ENCODE results near the gene RHBDL1. TPM values are rescaled to one million over a fixed set of nuclear protein-coding genes. Genes with fewer than 3 reads are reported as not detected.

Gene RHBDL1
- total and polyA plus RNA-seq, 2 experiments from 2014 or later: 8.4 to 10.1 TPM

GRCh38 chr16:721765-722540 is 46.5 kb downstream of the RHBDL1 start:
- Histone ChIP-seq H3K27me3 (ENCODE audit: insufficient read depth) (peaks cover 19% of the 10 kb centered on the region; the same call in 1 of the 2 replicates), H3K79me2 (replicated peaks; ENCODE audit: insufficient read depth) (no peaks in the 10 kb centered on the region), H3K9me2 (ENCODE audit: insufficient read depth) (no peaks in the 10 kb centered on the region), H4K20me1 (replicated peaks; ENCODE audit: insufficient read depth) (no peaks in the 10 kb centered on the region), H3K4me2 (peak overlapping the region; percentile 55; the same call in 1 of the 2 replicates), H3K27ac (ENCODE audit: low read depth) (no peak overlapping the region), H2AFZ (no peak overlapping the region), H3K4me1 (ENCODE audit: insufficient read depth) (peaks cover 8% of the 10 kb centered on the region; the same call in 1 of the 2 replicates), H3K36me3 (ENCODE audit: insufficient read depth) (no peaks in the 10 kb centered on the region), H3K4me3 (peak overlapping the region; percentile 82; the same call in 1 of the 2 replicates), H3F3A (replicated peaks; ENCODE audit: low read depth) (peaks cover 12% of the 10 kb centered on the region)
- H3K4me3 Mint-ChIP-seq: no peak overlapping the region
- ATAC-seq: no peak
- H3K27me3 Mint-ChIP-seq (ENCODE audit: insufficient read depth, low read depth, poor library complexity): peaks cover 27% of the 10 kb centered on the region
- H3K4me1 Mint-ChIP-seq: peaks cover 9% of the 10 kb centered on the region; the same call in 2 of the 3 replicates
- DNase-seq (ENCODE audit: low spot score): no peak
- H3K9me3 Mint-ChIP-seq: no peaks in the 10 kb centered on the region
- no peaks in the 10 kb centered on the region for H3K36me3 Mint-ChIP-seq (ENCODE audit: low read depth)
- TF ChIP-seq ZNF462 (CRISPR knock-in tag; IDR thresholded peaks at IDR 0.05) (no peak), EZH2 (IDR thresholded peaks at IDR 0.05; ENCODE audit: low read depth, unreplicated experiment) (no peak), NANOG (IDR thresholded peaks at IDR 0.05; ENCODE audit: borderline replicate concordance) (no peak), ZNF331 (CRISPR knock-in tag; IDR thresholded peaks at IDR 0.05; ENCODE audit: low read depth) (no peak), EZH2phosphoT487 (IDR thresholded peaks at IDR 0.05; ENCODE audit: unreplicated experiment) (no peak), JUNB (IDR thresholded peaks at IDR 0.05; ENCODE audit: unreplicated experiment) (no peak), STAT1 (IDR thresholded peaks at IDR 0.05; ENCODE audit: unreplicated experiment) (no peak)
- TF ChIP-seq, protein P1, sequence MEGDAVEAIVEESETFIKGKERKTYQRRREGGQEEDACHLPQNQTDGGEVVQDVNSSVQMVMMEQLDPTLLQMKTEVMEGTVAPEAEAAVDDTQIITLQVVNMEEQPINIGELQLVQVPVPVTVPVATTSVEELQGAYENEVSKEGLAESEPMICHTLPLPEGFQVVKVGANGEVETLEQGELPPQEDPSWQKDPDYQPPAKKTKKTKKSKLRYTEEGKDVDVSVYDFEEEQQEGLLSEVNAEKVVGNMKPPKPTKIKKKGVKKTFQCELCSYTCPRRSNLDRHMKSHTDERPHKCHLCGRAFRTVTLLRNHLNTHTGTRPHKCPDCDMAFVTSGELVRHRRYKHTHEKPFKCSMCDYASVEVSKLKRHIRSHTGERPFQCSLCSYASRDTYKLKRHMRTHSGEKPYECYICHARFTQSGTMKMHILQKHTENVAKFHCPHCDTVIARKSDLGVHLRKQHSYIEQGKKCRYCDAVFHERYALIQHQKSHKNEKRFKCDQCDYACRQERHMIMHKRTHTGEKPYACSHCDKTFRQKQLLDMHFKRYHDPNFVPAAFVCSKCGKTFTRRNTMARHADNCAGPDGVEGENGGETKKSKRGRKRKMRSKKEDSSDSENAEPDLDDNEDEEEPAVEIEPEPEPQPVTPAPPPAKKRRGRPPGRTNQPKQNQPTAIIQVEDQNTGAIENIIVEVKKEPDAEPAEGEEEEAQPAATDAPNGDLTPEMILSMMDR (conservative IDR thresholded peaks at IDR 0.05; ENCODE audit: low read depth in 2 of 2): no peak
- H3K27ac Mint-ChIP-seq: no peak overlapping the region
